Peyer's patch (tissue), 4 donors: ENCODE results near the gene RPL15. TPM values are rescaled to one million over a fixed set of nuclear protein-coding genes. Genes with fewer than 3 reads are reported as not detected.

Experiments
- DNase-seq, 3 donors: peaks; one replicate each; pipeline ENCODE4 v3.0.0-alpha.2; 2017 to 2019
- H3K27ac ChIP-seq, 4 donors: fragments of 200-600 bp; sonication (generic); one replicate each; pipeline ENCODE4 v1.5.1; 2016 to 2019
- H3K27me3 ChIP-seq, 2 donors: fragments of 200-600 bp; sonication (generic); one replicate each; pipeline ENCODE4 v1.5.1; 2019
- H3K36me3 ChIP-seq, 3 donors: fragments of 200-600 bp; sonication (generic); one replicate each; pipeline ENCODE4 v1.5.1; 2016 to 2019
- H3K4me1 ChIP-seq, 4 donors: fragments of 200-600 bp; sonication (generic); one replicate each; pipeline ENCODE4 v1.5.1; 2016 to 2019
- H3K4me3 ChIP-seq, 4 donors: fragments of 200-600 bp; sonication (generic); 1 replicate in 3 of 4; 2 replicates in 1 of 4; pipeline ENCODE4 v1.5.1; 2016 to 2019; ENCODE audit warnings: mild to moderate bottlenecking in 1 of 4
- H3K9me3 ChIP-seq, 4 donors: fragments of 200-600 bp; sonication (generic); one replicate each; pipeline ENCODE4 v1.5.1; 2016 to 2019; ENCODE audit warnings: mild to moderate bottlenecking in 1 of 4
- CTCF ChIP-seq, 6 experiments: fragments of 450-650 bp in 4 of 6; fragments of 200-600 bp in 2 of 6; sonication (generic) in 1 of 6; IDR thresholded peaks; one replicate each; pipeline ENCODE4 v1.5.1; 2017 to 2019; ENCODE audit warnings: antibody characterized with exemption in 6 of 6, mild to moderate bottlenecking in 3 of 6, moderate library complexity in 1 of 6
- POLR2A ChIP-seq, 2 donors: fragments of 450-650 bp; IDR thresholded peaks; one replicate each; pipeline ENCODE4 v1.5.1; 2017; ENCODE audit warnings: antibody characterized with exemption in 2 of 2, mild to moderate bottlenecking in 2 of 2, moderate library complexity in 2 of 2
- total RNA-seq, 4 donors: library from RNA; depleted of rRNA; stranded (reverse); fragments of >200 nt; gene quantifications; one replicate each; pipeline ENCODE4 v1.1.0, GENCODE V29; 2016

Gene RPL15
- total RNA-seq, 4 donors from 2014 or later, result 409 to 1,183 (median 647) TPM

- no peaks in the 10 kb centered on the region for H3K9me3 ChIP-seq
- H3K27me3 ChIP-seq, result no peaks in the 10 kb centered on the region
- H3K4me1 ChIP-seq, result peaks cover 0 to 24% (median 6%) of the 10 kb centered on the region in 4 donors
- DNase-seq, result no peak
- H3K27ac ChIP-seq, result no peak overlapping the region
- H3K4me3 ChIP-seq, result no peak overlapping the region
- TF ChIP-seq CTCF (IDR thresholded peaks at IDR 0.05) (no peak), POLR2A (IDR thresholded peaks at IDR 0.05) (no peak)
- H3K36me3 ChIP-seq, result peaks cover 0 to 25% (median 0%) of the 10 kb centered on the region in 3 donors
Measured at GRCh38 chr3:23919628-23920027, 2.7 kb downstream of the RPL15 start.

- no peaks in the 10 kb centered on the region for H3K27me3 ChIP-seq
- TF ChIP-seq POLR2A (IDR thresholded peaks at IDR 0.05) (no peak), CTCF (IDR thresholded peaks at IDR 0.05) (no peak)
- no peak overlapping the region for H3K27ac ChIP-seq
- peaks cover 0 to 24% (median 6%) of the 10 kb centered on the region in 4 donors for H3K4me1 ChIP-seq
- H3K9me3 ChIP-seq, result no peaks in the 10 kb centered on the region
- H3K4me3 ChIP-seq, result no peak overlapping the region
- H3K36me3 ChIP-seq, result peaks cover 0 to 25% (median 0%) of the 10 kb centered on the region in 3 donors
- DNase-seq, result no peak
Measured at GRCh38 chr3:23920151-23920655, 3.3 kb downstream of the RPL15 start.

- H3K4me1 ChIP-seq, result peaks cover 0 to 18% (median 6%) of the 10 kb centered on the region in 4 donors
- H3K27ac ChIP-seq, result no peak overlapping the region
- H3K9me3 ChIP-seq, result no peaks in the 10 kb centered on the region
- TF ChIP-seq POLR2A (IDR thresholded peaks at IDR 0.05) (no peak), CTCF (IDR thresholded peaks at IDR 0.05) (no peak)
- no peak overlapping the region for H3K4me3 ChIP-seq
- no peak for DNase-seq
- H3K36me3 ChIP-seq, result peaks cover 0 to 25% (median 0%) of the 10 kb centered on the region in 3 donors
- no peaks in the 10 kb centered on the region for H3K27me3 ChIP-seq
Measured at GRCh38 chr3:23921052-23921511, 4.2 kb downstream of the RPL15 start.

GRCh38 chr3:23923786-23924185, 6.9 kb downstream of the RPL15 start:
- TF ChIP-seq CTCF (IDR thresholded peaks at IDR 0.05) (no peak), POLR2A (IDR thresholded peaks at IDR 0.05) (no peak)
- H3K4me1 ChIP-seq, result peaks cover 0 to 4% (median 0%) of the 10 kb centered on the region in 4 donors
- H3K27ac ChIP-seq, result no peak overlapping the region

GRCh38 chr3:23926246-23926645, 9.3 kb downstream of the RPL15 start:
- Histone ChIP-seq H3K9me3 (no peaks in the 10 kb centered on the region), H3K27ac (no peak overlapping the region), H3K4me3 (no peak overlapping the region), H3K4me1 (no peaks in the 10 kb centered on the region), H3K36me3 (no peaks in the 10 kb centered on the region), H3K27me3 (no peaks in the 10 kb centered on the region)
- DNase-seq, result no peak
- TF ChIP-seq POLR2A (IDR thresholded peaks at IDR 0.05), result no peak
- no peak for TF ChIP-seq CTCF (IDR thresholded peaks at IDR 0.05)

More at GRCh38 chr3:23923786-23924185, 6.9 kb downstream of the RPL15 start:
- DNase-seq, result no peak
- Histone ChIP-seq H3K4me3 (no peak overlapping the region), H3K27me3 (no peaks in the 10 kb centered on the region), H3K36me3 (peaks cover 0 to 16% (median 0%) of the 10 kb centered on the region in 3 donors), H3K9me3 (no peaks in the 10 kb centered on the region)
